Neural cell (in vitro differentiated cells): ENCODE results near the gene KIR3DL3.
"Not testable (repeated sequence)": the region's sequence is repeated elsewhere in the genome, so short reads cannot be mapped to it uniquely, and the experiment has no call there.

ENCODE experiments used
- EP300 ChIP-seq: fragments of 450-650 bp; conservative IDR thresholded peaks from 2 replicates; pipeline ENCODE4 v1.6.1; 2014; ENCODE audit warnings: antibody characterized with exemption, mild to moderate bottlenecking, moderate library complexity; ENCODE audit not compliant: poor library complexity, severe bottlenecking
- EZH2 ChIP-seq: fragments of 200-600, 300-800 bp; shearing (Covaris generic), sonication (generic); IDR thresholded peaks from 2 replicates; pipeline ENCODE4 v1.6.1; 2014; ENCODE audit warnings: antibody characterized with exemption, low read length, borderline replicate concordance, mild to moderate bottlenecking; ENCODE audit not compliant: insufficient read depth, poor library complexity, severe bottlenecking
- RAD21 ChIP-seq: fragments of 450-650 bp; conservative IDR thresholded peaks from 2 replicates; pipeline ENCODE4 v1.6.1; 2014; ENCODE audit warnings: antibody characterized with exemption, mild to moderate bottlenecking, moderate library complexity
- TF ChIP-seq, protein P1 (sequence below): fragments of 450-650 bp; IDR thresholded peaks from 2 replicates; pipeline ENCODE4 v1.5.1; 2014; ENCODE audit warnings: antibody characterized with exemption, mild to moderate bottlenecking, moderate library complexity; ENCODE audit not compliant: poor library complexity, severe bottlenecking

DNA sequence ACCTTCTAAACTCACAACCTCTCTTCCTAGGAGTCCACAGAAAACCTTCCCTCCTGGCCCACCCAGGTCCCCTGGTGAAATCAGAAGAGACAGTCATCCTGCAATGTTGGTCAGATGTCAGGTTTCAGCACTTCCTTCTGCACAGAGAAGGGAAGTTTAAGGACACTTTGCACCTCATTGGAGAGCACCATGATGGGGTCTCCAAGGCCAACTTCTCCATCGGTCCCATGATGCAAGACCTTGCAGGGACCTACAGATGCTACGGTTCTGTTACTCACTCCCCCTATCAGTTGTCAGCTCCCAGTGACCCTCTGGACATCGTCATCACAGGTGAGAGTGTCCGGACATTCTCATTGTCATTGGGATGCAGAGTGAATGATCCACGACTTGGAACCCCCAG is 17.7 kb downstream of the KIR3DL3 start:
- TF ChIP-seq RAD21, EZH2, EP300: not testable (repeated sequence)
- TF ChIP-seq, protein P1, sequence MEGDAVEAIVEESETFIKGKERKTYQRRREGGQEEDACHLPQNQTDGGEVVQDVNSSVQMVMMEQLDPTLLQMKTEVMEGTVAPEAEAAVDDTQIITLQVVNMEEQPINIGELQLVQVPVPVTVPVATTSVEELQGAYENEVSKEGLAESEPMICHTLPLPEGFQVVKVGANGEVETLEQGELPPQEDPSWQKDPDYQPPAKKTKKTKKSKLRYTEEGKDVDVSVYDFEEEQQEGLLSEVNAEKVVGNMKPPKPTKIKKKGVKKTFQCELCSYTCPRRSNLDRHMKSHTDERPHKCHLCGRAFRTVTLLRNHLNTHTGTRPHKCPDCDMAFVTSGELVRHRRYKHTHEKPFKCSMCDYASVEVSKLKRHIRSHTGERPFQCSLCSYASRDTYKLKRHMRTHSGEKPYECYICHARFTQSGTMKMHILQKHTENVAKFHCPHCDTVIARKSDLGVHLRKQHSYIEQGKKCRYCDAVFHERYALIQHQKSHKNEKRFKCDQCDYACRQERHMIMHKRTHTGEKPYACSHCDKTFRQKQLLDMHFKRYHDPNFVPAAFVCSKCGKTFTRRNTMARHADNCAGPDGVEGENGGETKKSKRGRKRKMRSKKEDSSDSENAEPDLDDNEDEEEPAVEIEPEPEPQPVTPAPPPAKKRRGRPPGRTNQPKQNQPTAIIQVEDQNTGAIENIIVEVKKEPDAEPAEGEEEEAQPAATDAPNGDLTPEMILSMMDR = not testable (repeated sequence)
